SH-SY5Y (cell line): Measurements from ENCODE around the gene CREBBP.

Experiments
- GATA2 ChIP-seq: IDR thresholded peaks from 2 replicates; pipeline ENCODE4 v1.6.1; 2011; ENCODE audit warnings: mild to moderate bottlenecking, low read depth, low read length
- GATA3 ChIP-seq: IDR thresholded peaks from 2 replicates; pipeline ENCODE4 v1.6.1; 2011; ENCODE audit warnings: low read depth, mild to moderate bottlenecking, low read length, moderate library complexity

GRCh38 chr16:3832668-3833067 lies 47.8 kb downstream of the CREBBP start:
- TF ChIP-seq GATA2 = no peak
- no peak for TF ChIP-seq GATA3
